Heart right ventricle (tissue), 16 donors: ENCODE results near the gene PCSK6. TPM values are rescaled to one million over a fixed set of nuclear protein-coding genes. Genes with fewer than 3 reads are reported as not detected.
A peak's percentile ranks its signal among the peaks of the same experiment; 100 is the strongest.
"Not testable (repeated sequence)": the region's sequence is repeated elsewhere in the genome, so short reads cannot be mapped to it uniquely, and the experiment has no call there.

ENCODE experiments used
- ATAC-seq, 8 donors: fragments of 200-7000 bp; cut with Tn5 transposase; one replicate each; pipeline ENCODE4 v1.9.1; 2020; ENCODE audit warnings: mild to moderate bottlenecking in 8 of 8, moderate library complexity in 8 of 8, moderate number of reproducible peaks in 1 of 8
- DNase-seq, 2 donors: peaks; one replicate each; pipeline ENCODE4 v3.0.0-alpha.2; 2020
- H3K27ac ChIP-seq, 10 donors: fragments of 200-600 bp; sonication (generic) in 2 of 10; one replicate each; pipeline versions ENCODE4 v1.5.0 to v1.8.0; 2020 to 2022; ENCODE audit warnings: mild to moderate bottlenecking in 3 of 10
- H3K27me3 ChIP-seq, 7 donors: fragments of 200-600 bp; one replicate each; pipeline ENCODE4 v1.8.0; 2021 to 2022; ENCODE audit warnings: mild to moderate bottlenecking in 2 of 7
- H3K36me3 ChIP-seq, 9 donors: fragments of 200-600 bp; sonication (generic) in 1 of 9; one replicate each; pipeline versions ENCODE4 v1.5.0 to v1.8.0; 2020 to 2022; ENCODE audit warnings: mild to moderate bottlenecking in 2 of 9
- H3K4me1 ChIP-seq, 9 donors: fragments of 200-600 bp; sonication (generic) in 1 of 9; one replicate each; pipeline versions ENCODE4 v1.5.0 to v1.8.0; 2020 to 2022; ENCODE audit warnings: mild to moderate bottlenecking in 4 of 9
- H3K4me3 ChIP-seq, 10 donors: fragments of 200-600 bp; sonication (generic) in 2 of 10; one replicate each; pipeline versions ENCODE4 v1.5.0 to v1.8.0; 2020 to 2022; ENCODE audit warnings: mild to moderate bottlenecking in 7 of 10, moderate library complexity in 2 of 10
- H3K9me3 ChIP-seq, 11 donors: fragments of 200-600 bp in 10 of 11; sonication (generic) in 2 of 11; one replicate each; pipeline versions ENCODE4 v1.5.0 to v1.8.0; 2013 to 2022; ENCODE audit warnings: mild to moderate bottlenecking in 2 of 11, control low read depth in 1 of 11, moderate library complexity in 1 of 11
- CTCF ChIP-seq, 9 donors: fragments of 200-600 bp; sonication (generic) in 2 of 9; IDR thresholded peaks; one replicate each; pipeline versions ENCODE4 v1.5.0 to v1.8.0; 2021 to 2022; ENCODE audit warnings: antibody characterized with exemption in 9 of 9, mild to moderate bottlenecking in 5 of 9, moderate library complexity in 1 of 9
- WGBS, 2 donors: extraction: QIAGEN DNeasy Blood & Tissue Kit; methylation state at CpG; one replicate each; pipeline ENCODE4 v1.1.7; 2013; ENCODE audit warnings: inconsistent platforms in 1 of 2; 5-methylcytosine and 5-hydroxymethylcytosine counted together
- intact Hi-C, 10 donors: fragments of 100-400 bp; cut with DNase I; formaldehyde crosslinking; loops; one replicate each; pipeline versions ENCODE4 v1.11.1 to v1.14.2; 2022
- polyA plus RNA-seq, 2 donors: library from polyadenylated mRNA; stranded (reverse); fragments of 200-250 nt; gene quantifications; one replicate each; pipeline ENCODE4 v1.2.3, GENCODE V29; 2013
- total RNA-seq, 10 donors: library from RNA; stranded (reverse); fragmentation: NEBNext Ultra II Directional in 3 of 10; extraction: Animal tissue kit (Norgen Biotek cat#: 25700) in 3 of 10; gene quantifications; one replicate each; pipeline versions ENCODE4 v1.2.1 to v1.2.4, GENCODE V29; 2021 to 2023
- donor health status: Arrhythmogenic right ventricular cardiomyopathy.
- donor health status: ischemic (EF 13 %, LVEDD 7.1; RV severe dilation, severe dysfunction).
- donor health status: healthy with polysubstance abuse.
- donor health status: DM: no; HTN: yes; CAD: no.
- donor health status: DM: no; HTN: no; CAD: no.
- donor health status: ischemic (EF 25% LVEDD 6.9; RV normal size, moderate dysfunction).
- donor health status: ischemic (EF 25% LVEDD 5.7; RV mildly dilated, moderate dysfunction).
- donor health status: healthy.
- donor health status: DM: yes; HTN: yes; CAD: no.
- donor health status: Ischemic cardiomyopathy.
- donor health status: ischemic (EF 35%, LVEDD 5.7; RV mildly dilated, moderate dysfunction).
- donor health status: nonischemic (EF 11% LVEDD 7.7; RV severe dilation, severe dysfunction).
- donor health status: DM: yes; HTN: yes; CAD: no.
- donor health status: PGD.
- donor health status: ischemic (EF 29% LVEDD 5.4; RV normal size, mild dysfunction).
- donor health status: nonischemic (EF 23%, LVEDD 6.1; RV moderate dilation, normal function).

The PCSK6 gene
- total and polyA plus RNA-seq, 12 donors = 4.6 to 34.0 (median 21.7) TPM

DNA sequence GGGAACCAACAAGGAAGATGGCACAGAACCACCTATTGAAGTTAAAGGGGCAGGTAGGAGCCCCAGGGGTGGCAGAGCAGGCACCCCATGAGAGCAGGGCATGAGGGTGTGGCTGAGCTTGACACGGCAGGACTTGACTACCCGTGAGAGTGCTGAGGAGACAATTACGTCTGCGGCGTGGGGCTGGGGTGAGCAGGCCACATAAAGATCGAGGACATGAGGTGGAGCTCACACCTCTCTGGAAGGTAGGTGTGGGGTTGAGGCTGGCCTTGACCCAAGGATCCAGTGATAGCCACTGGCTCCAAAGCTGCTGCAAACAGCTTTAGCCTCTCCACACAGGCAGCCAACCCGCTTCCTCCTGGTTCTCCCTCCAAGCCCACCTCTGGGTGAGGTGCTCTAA lies 64.5 kb downstream of the PCSK6 start:
- 82 to 92% methylated on average over 7 of the region's 7 CpGs for WGBS, 2 donors
- Histone ChIP-seq H3K27ac (no peak overlapping the region), H3K4me3 (no peak overlapping the region), H3K36me3 (peaks cover 0 to 56% (median 0%) of the 10 kb centered on the region in 9 donors), H3K4me1 (no peaks in the 10 kb centered on the region), H3K9me3 (no peaks in the 10 kb centered on the region), H3K27me3 (no peaks in the 10 kb centered on the region)
- DNase-seq (no peak), ATAC-seq (no peak)
- intact Hi-C loops = no loop called here
- no peak for TF ChIP-seq CTCF (IDR thresholded peaks at IDR 0.05)

- intact Hi-C loops = no loop called here
- 92 to 98% methylated on average over 4 of the region's 4 CpGs for WGBS, 2 donors
- DNase-seq = no peak
Observed at GRCh38 chr15:101420232-101420631, 69.3 kb downstream of the PCSK6 start.

GRCh38 chr15:101416475-101416874 lies 73.0 kb downstream of the PCSK6 start:
- WGBS, 2 donors = 89 to 96% methylated on average over 6 of the region's 6 CpGs

More at GRCh38 chr15:101420232-101420631, 69.3 kb downstream of the PCSK6 start:
- H3K4me3 ChIP-seq = no peak overlapping the region
- TF ChIP-seq CTCF (IDR thresholded peaks at IDR 0.05) = no peak
- no peak overlapping the region for H3K27ac ChIP-seq
- H3K27me3 ChIP-seq = peaks cover 0 to 3% (median 0%) of the 10 kb centered on the region in 7 donors
- H3K9me3 ChIP-seq = no peaks in the 10 kb centered on the region
- no peak for ATAC-seq
- H3K4me1 ChIP-seq = no peaks in the 10 kb centered on the region
- H3K36me3 ChIP-seq = peaks cover 0 to 9% (median 0%) of the 10 kb centered on the region in 9 donors

DNA sequence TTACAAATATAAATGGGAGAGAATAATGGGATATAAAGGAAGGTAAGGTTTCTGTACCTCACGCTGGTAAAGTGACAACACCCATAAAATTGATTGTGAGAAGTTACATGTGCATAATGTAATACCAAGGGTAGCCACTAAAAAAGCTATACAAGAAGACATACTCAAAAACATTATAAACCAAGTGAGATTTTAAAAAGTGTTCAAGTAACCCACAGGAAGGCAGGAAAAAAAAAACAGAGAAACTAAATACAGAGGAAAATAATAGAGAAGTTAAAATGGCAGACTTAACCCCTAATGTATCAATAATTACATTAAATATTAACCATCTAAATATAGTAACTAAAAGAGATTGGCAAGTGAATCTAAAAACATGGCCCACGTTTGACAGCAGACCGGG lies 76.3 kb downstream of the PCSK6 start:
- DNase-seq (no peak), ATAC-seq (no peak)
- intact Hi-C loops = loop anchor here in 1 of 10 donors (5.0 kb wide), 1 partner anchor 51 kb away; no protein-coding TSS in a partner anchor
- no peaks in the 10 kb centered on the region for H3K27me3 ChIP-seq
- no peaks in the 10 kb centered on the region for H3K4me1 ChIP-seq
- no peak overlapping the region for H3K4me3 ChIP-seq
- TF ChIP-seq CTCF (IDR thresholded peaks at IDR 0.05) = peak in 2 of 9 donors; percentile 13 to 19
- WGBS, 2 donors = 82 to 87% methylated on average over 3 of the region's 3 CpGs
- H3K9me3 ChIP-seq = no peaks in the 10 kb centered on the region
- peaks cover 0 to 19% (median 0%) of the 10 kb centered on the region in 9 donors for H3K36me3 ChIP-seq
- no peak overlapping the region for H3K27ac ChIP-seq

More at GRCh38 chr15:101416475-101416874, 73.0 kb downstream of the PCSK6 start:
- DNase-seq, H3K4me3 ChIP-seq, H3K36me3 ChIP-seq, H3K9me3 ChIP-seq, H3K27me3 ChIP-seq, H3K27ac ChIP-seq, intact Hi-C loops, H3K4me1 ChIP-seq, ATAC-seq: not testable (repeated sequence)

DNA sequence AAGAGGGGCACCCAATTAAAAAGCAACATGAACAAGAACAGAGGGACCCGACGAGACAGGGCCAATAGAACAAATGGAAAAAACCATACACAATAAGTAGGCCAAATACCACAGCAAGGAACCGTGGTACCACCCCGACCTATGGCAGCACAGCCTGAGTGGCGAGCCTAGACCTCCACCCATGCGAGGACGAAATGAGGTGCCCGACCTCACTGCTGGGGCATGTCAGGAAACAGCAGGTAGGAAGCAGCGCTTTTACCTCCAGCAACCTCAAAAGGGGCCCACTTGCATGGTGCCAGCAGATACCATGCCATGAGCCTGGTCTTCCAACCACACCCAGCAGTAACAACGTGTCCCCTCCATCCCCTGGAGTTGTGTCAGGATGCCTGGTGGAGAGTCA lies 77.9 kb downstream of the PCSK6 start:
- no peak for ATAC-seq
- no peak overlapping the region for H3K4me3 ChIP-seq
- H3K4me1 ChIP-seq = no peaks in the 10 kb centered on the region
- no peaks in the 10 kb centered on the region for H3K9me3 ChIP-seq
- no peak for DNase-seq
- no peaks in the 10 kb centered on the region for H3K27me3 ChIP-seq
- intact Hi-C loops = loop anchor here in 1 of 10 donors (5.0 kb wide), 1 partner anchor 49 kb away; no protein-coding TSS in a partner anchor
- no peak for TF ChIP-seq CTCF (IDR thresholded peaks at IDR 0.05)
- 91 to 95% methylated on average over 10 of the region's 10 CpGs for WGBS, 2 donors
- H3K27ac ChIP-seq = no peak overlapping the region
- H3K36me3 ChIP-seq = peaks cover 0 to 20% (median 0%) of the 10 kb centered on the region in 9 donors
